GM18520 (cell line): ENCODE data around the gene HCFC1.

Source experiments
- ATAC-seq: cut with Tn5 transposase; IDR thresholded peaks from one replicate; pipeline ENCODE4 v1.9.1; 2021; ENCODE audit not compliant: unreplicated experiment

The HCFC1 gene

DNA sequence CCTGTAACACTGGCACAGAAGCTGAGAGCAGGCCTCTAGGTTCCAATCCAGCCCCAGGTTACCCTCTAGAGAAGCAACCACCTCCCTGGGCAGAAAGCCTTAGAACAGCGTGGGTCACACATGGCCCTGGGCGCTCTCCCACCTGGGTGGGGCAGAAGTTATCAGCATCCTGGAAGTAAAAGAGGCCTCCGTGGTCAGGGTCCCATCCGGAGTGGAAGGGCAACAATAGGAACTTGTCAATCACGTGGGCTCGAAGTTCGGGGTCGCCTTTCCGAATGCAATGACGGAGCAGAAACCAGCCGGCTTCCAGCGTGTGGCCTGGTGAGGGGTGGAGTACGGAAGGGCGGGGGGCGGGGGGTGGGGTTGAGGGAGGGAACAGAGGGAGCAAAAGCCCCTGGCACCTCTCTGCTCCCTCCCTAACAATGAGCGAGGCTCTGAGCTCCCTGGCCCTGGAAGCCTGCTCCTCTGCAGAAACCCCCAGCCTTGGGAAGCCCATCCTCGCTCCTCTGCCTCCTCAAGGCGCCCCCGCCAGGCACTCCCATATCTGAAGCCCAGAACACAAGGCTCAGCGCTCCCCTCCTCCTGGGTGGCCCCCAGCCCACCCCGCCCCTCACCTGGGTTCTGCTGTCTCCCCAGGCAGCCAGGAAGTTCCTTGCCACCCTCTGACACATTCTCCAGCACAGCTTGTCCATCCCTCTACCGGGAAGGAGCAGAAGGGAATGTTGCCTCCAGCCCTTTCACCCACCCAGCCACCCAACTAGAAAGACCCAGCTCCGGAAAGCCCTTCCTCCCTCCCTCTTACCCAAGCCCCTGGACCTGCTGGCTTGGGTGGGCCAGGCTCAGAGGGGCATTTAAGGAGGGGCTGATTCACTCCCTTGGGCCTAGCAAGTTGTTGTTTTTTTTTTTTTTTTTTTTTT, 30.0 kb downstream of the HCFC1 start:
- no peak for ATAC-seq

DNA sequence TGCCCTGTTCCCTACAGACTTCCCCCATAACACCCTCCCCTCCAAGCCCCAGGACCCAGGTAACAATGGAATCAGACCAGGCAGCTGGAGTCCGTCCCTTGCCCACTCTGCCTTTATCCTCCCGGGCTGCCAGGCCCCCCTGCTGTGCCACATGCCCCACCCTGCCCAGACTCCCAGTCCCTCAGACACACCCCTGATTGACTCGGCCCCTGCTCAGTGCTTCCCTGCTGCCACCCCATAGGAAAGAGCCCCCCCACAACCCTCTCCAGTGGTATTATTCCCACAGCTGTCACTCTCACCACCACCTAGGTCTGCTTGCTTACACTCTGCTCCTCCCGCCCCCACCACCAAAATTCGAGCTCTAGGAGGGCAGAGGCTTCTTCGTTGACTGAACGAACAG, 32.0 kb downstream of the HCFC1 start:
- ATAC-seq = no peak

DNA sequence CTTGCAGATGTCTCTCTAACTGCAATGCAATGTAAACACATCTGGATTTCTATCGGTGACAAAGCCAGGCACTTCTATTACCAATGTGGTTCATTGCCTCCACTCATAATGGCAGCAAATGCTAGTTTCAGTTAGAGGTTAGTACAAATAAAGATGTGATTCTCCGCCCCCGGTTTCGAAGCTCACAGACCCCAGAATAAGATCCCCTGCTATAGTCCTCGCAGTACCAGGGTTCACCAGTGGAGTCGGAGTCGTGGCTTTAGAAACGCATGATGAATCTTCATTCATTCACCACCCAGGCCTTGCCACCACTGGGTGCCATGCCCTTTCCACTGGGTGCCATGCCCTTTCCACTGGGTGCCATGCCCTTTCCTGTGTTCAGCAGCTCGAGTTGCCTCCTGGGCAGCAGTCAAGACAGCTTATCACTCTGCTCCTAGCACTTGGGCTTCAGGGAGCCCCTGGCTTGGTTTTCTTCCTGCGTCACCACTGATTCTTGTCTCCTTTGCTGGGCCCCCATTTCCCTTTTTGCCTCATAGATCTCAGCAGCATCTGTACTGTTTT, 33.3 kb downstream of the HCFC1 start:
- ATAC-seq = no peak

DNA sequence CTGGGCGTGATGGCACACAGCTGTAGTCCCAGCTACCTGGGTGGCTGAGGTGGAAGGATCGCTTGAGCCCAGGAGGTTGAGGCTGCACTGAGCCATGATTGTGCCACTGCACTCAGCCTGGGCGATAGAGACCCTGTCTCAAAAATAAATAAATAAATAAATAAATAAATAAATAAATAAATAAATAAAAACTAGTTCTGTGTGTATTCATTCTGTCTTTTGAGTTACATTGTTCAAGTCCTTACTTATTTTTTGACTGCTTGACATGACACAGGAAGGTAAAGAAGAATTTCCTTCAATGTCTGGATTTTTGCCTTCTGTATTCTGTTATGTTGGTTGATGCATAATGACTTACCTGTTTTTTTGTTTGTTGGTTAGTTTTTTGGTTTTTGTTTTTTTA, 34.6 kb downstream of the HCFC1 start:
- ATAC-seq = no peak

DNA sequence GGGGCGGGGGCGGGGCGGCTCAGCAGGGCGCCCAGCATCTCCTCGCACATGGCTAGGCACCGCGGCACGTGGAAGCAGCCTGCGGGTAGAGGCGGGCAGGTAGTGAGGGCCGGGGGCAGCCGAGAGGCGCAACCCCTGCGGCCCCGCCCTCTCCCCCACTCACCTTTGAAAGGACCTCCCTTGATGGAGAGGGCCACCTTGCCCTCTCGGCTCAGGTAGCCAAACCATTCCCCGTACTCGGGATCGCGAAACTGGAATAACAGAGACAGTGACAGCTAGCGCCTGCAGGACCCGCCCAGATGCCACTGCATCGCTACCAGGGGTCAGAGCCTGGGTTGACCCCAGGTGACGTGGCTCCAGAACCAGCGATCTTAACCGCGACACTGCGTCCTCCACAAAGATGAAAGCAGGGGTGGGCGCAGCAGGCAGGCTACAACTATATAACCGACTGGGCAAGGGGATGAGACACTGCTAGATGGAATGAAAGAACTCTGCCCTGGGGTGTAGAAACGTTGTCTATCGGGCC, 36.2 kb downstream of the HCFC1 start:
- peak; percentile 8 for ATAC-seq

DNA sequence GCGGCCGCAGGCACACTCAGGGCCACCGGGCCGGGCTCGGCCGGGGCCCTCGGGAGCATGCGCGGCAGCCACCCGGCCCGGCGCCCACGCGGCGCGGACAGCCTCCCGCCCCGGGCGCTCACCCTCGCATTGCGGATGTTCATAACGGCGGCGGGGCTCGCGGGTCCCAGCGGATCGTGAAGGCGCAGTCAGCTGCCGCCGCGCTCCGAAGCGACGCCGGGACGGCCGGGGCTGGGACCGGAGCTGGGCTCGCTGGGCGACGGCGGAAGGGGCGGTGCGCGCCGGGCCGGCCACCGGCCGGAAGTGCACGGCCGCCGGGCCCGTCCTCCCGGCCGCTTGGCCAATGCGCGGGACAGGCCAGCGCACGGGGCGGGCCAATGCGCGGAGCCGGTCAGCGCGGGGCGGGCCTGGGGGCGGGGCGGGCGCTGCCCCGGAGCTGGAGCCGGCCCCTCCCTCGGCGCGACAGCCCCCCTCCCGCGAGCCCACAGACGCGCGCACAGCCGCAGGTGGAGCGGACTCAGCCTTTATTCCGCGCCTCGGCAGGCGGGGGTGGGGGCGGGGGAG, 36.8 kb downstream of the HCFC1 start, which contains the start of gene NAA10:
TSS of gene NAA10 (minus strand) at position 276 of the 564 bp plus-strand sequence. CDS start at position 143, 133 bp downstream.
- peak; percentile 86 for ATAC-seq

DNA sequence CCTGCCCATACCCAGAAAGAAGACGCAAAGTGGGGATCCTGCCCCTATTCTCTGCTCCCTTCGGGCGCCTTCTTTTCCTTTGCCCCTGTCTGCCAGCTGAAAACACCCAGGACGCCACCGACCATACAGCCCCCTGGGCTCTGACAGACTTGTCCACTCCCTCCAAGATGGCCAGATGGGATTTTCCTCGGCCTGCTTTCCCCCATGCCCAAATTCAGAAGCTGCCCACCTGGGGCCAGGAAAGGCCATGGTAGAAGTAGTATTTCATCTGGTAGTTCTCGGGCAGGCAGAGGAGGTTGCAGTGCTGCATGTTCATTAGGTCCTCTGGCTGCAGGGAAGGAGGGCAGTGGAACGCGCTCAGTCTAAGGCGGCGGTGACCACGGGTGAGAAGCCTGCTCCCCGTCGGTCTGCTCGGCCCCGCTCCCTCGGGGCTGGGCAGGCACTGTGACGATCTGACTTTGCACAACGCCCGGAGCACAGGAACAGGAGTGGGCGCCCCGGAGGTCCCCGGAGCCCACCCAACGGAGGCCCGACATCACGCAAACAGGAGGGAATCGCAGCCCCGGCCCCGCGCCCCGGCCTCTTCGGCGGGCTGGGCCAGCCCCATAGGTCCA, 37.4 kb downstream of the HCFC1 start:
- ATAC-seq = no peak

DNA sequence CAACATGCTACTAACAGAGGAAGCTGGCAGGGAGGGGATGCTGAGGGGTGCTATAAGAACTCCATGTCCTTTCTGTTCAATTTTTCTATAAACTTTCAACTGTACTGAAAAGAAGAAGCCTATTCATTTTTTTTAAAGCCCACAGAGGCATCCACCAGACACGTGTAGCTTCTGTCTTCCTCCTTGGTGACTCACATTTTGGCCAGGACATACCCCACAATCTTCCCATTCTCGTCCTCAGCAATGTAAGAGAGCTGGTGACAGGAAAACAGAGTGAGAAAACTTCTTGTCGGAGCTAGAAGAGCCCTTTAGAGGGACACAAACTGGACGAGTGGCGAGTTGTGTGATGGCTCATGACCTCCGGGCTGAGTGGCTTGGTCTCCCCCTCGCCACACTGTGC, 37.9 kb downstream of the HCFC1 start:
- ATAC-seq = no peak

DNA sequence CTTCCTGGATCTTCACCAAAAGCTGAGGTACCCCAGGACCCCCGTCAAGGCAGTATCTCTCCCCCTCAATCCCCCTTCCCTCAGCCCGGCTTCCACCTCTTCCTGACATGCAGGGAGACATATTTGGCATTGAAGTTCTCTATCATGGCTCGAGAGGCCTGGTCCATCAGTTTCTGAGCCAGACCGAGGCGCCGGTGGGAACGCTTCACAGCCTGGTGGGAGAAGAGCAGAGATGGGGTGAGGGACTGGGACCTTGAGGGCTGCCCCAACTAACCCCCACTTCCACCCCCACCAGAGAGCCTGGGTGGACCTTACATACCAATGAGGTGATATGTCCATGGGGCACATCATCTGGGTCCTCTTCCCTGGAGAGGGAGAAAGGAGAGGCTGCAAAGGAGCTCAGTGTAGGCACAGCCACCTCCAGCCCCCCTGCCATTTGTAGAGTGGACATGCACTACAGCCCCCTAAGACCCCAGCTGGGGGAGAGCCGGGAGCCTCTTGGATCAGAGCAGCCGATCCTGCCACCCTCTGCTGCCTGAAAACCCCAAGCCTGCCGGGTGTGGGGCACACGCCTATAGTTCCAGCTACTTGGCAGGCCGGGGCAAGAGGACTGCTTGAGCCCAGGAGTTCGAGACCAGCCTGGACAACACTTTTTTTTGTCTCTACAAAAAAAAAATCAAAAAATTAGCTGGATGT, 39.2 kb downstream of the HCFC1 start:
- ATAC-seq = no peak

DNA sequence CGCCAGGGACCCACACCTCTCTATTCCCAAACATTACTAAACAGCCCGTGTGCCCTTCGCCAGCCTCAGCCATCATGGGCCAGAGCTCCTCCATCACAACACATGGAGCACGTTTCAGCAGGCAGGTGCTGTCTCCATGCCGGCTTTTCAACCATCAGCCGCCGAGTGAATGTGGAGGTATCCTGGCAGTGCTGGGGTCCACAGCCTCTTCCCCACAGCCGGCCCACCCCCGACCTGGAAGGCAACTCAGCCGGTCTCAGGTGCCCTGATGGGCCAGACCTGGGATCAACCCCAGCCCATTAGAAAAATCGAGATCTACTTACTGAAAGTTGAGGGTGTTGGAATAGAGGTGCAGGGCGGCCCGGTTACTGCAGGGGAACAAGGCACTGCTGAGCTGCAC, 39.9 kb downstream of the HCFC1 start:
- ATAC-seq = no peak

DNA sequence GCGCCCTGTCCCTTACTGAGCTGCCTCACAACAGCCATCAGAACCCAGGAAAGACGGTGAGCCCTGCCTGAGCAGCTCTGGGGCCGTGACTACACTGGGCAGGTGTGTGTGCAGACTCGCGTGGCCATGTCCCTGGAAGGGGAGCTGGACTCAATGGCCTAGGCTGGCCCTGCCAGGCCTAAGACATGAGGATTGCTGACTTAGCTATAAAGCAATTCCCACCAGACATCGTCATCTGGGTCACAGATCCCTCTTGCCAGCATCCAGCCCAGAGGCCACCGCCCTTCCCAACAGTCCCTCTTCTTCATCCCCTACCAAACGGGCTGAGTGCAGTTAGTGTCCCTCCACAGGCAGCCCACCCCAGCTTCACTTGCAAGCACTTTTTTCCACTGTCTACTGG, 40.5 kb downstream of the HCFC1 start:
- ATAC-seq = no peak

DNA sequence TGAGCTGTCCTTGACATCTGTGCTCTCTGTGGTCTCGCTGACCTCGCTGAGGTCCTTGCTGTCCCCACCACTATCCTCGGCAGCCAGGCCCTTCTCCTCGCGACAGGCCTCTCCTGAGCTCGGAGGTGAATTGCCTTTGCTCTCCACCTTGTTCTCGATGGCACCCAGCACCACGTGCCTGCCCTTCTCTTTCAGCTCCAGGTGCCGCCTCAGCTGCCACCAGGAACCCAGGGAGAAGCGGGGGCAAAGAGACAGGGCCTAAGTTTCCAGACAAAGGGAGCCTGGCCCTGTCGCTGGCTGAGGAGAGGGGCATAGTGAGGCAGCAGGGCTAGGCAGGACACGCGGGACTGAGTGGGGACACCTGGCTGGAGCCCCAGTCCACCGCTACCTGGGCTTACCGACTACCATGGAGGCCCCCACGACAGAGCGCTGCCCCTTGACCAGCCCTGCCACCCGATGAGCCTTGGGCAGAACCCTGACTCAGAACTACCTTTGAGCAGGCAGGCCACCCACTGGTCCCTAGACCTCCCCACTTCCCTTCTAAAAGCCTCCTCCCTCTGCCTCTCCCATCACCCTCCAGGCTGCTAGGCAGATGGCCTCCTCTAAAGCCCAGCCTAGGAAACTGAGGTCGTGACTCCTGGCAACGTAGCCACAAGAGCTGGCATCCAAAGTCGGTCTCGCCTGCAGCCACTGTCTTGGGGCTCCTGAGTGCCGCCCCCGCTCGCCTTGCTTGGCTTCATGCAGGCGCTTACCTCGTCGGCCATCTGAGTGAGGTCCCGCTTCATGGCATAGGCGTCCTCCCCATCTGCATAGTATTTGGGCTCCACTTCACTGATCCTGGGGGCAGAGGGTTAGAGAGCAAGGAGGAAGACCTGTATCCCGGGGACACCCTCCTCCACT, 41.4 kb downstream of the HCFC1 start:
- no peak for ATAC-seq

DNA sequence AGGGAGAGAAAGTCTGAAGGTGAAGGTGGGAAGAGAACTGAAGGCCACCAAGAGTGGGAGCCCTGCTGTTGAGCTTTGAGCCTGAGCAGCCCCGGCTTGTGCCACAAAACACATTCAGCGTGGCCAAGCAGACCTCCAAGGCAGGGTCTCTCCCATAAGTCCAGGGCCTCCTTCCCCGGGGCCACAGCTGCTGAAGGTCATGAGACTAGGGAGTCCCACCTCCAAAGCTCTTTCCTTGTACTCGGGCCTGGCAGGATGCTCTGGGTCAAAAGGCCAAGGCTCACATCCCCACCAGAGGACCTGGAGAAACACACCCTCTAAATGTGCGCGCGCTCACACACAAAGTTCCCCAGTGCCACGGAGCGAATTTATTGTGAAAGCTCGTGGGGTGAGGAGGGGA, 42.0 kb downstream of the HCFC1 start:
- no peak for ATAC-seq

DNA sequence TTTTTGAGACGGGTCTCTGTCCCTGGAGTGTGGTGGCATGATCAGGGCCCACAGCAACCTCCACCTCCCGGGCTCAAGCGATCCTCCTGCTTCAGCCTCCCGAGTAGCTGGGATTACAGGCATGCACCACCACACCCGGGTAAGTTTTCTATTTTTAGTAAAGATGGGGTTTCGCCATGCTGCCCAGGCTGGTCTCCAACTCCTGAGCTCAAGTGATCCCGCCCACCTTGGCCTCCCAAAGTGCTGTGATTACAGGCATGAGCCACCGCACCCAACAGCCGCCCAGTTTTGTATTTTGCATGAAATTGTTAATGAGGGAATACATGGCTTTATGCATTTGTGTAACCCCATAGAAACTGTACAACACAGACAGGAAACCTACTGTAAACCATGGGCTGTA, 42.8 kb downstream of the HCFC1 start:
- ATAC-seq = no peak

DNA sequence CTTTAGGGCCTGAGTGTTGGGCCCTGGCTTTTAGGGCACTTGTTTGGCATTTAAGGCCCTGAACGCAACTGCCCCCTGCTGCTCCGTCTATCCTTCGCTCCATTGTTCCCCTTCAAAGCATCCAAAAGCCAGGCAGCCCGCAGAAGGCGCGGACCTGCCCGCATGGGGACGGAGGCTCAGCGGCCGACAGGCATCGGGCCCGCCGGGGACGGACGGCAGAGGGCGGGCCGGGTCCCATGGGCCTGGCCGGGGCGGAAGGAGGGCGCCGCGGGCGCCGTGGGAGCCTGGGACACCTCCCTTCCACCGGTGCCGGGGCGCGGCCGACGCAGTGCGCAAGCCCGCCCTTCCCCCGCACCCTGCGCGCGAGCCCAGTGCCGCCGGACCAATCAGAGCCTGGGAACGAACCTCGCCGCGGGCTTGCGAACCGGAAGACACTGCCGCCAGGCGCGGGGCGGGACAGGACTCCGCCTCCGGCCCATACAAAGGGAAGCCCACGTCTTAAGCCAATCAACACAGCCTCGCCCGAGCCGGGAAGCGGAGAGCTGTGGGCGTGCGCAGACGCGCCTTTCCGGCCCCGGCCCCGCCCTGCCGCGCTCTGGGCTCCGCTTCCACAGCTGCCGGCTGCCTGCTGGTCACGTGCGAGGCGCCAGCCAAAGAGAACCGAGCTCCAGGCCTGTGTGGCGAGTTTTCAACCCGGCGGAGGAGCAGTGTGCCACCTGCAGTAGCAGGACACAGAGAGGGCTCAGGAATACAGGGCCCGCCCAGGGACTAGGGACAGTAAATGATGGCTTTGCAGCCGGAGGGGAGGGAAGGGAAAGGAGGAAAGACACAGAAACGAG, 43.5 kb downstream of the HCFC1 start:
- ATAC-seq = peak; percentile 76

DNA sequence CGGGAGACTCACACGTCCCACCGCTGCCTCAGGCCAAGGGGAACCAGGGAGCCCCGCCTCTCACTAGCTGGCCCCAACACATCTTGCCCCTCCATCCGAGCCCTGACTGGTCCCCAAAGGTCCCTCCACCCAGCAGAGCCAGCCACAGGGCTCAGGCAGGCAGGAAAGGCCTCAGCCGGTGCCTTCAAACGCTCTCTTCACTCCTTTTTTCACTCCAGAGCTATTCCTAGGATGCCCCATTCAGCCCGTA, 44.0 kb downstream of the HCFC1 start:
- no peak for ATAC-seq

DNA sequence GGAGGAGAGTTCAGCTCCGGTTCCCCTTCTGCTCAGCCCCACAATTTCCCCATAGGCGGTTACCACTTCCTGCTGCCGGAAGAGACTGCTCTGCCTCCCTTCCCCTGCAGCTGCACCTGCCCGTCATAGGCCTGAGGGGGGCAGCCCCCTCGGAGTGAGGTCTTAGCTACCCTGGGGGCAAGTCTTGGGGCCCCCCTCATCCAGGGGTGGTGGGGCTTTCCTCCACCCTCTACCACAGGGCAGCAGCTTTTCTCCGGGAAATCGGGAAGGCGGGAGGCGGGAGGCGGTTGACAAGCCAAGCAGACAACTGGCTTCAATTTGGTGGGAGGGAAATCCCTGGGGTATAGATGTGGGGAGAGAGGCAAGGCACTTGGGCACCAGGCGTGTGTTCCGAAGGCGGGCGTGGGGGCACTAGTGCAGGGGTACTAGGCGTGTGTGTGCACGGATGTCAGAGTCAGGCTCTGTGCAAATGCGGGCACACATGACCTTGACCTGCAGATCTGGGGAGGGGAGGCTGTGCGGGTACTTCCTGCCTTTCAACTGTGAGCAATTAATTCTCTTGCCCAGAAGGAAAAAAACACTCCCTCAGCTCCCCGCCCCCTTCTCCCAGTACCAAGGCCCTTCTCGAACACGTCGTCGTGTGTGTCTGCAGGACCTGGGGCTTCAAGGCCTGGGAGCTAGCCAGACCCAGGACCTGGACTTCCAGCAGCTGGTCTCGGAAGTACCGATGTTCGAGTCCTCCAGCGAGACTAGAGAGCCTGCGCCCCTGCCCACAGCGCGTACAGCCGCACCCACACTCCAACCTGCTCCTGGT, 44.6 kb downstream of the HCFC1 start:
- ATAC-seq = no peak

DNA sequence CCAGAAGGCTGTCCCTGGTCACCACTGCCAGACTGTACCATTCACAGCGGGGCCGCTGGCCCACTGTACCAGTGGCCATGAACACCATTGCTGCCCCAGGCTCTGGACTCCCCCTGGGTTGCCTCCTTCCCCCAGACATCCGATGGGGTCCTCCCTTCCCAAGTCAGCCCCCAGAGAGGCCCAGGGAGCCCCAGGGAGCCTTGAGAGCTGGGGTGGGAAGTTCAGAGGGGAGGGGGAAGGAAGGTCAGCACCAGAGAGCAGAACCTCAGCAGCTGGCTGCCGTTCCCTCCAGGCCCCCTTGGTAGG, 45.1 kb downstream of the HCFC1 start:
- no peak for ATAC-seq
